Heart right ventricle (tissue), 16 donors: ENCODE measurements around the gene SPRED3. TPM values are rescaled to one million over a fixed set of nuclear protein-coding genes. Genes with fewer than 3 reads are reported as not detected.

Source experiments
- ATAC-seq, 8 donors: fragments of 200-7000 bp; cut with Tn5 transposase; one replicate each; pipeline ENCODE4 v1.9.1; 2020; ENCODE audit warnings: mild to moderate bottlenecking in 8 of 8, moderate library complexity in 8 of 8, moderate number of reproducible peaks in 1 of 8
- DNase-seq, 2 donors: peaks; one replicate each; pipeline ENCODE4 v3.0.0-alpha.2; 2020
- H3K27ac ChIP-seq, 10 donors: fragments of 200-600 bp; sonication (generic) in 2 of 10; one replicate each; pipeline versions ENCODE4 v1.5.0 to v1.8.0; 2020 to 2022; ENCODE audit warnings: mild to moderate bottlenecking in 3 of 10
- H3K27me3 ChIP-seq, 7 donors: fragments of 200-600 bp; one replicate each; pipeline ENCODE4 v1.8.0; 2021 to 2022; ENCODE audit warnings: mild to moderate bottlenecking in 2 of 7
- H3K36me3 ChIP-seq, 9 donors: fragments of 200-600 bp; sonication (generic) in 1 of 9; one replicate each; pipeline versions ENCODE4 v1.5.0 to v1.8.0; 2020 to 2022; ENCODE audit warnings: mild to moderate bottlenecking in 2 of 9
- H3K4me1 ChIP-seq, 9 donors: fragments of 200-600 bp; sonication (generic) in 1 of 9; one replicate each; pipeline versions ENCODE4 v1.5.0 to v1.8.0; 2020 to 2022; ENCODE audit warnings: mild to moderate bottlenecking in 4 of 9
- H3K4me3 ChIP-seq, 10 donors: fragments of 200-600 bp; sonication (generic) in 2 of 10; one replicate each; pipeline versions ENCODE4 v1.5.0 to v1.8.0; 2020 to 2022; ENCODE audit warnings: mild to moderate bottlenecking in 7 of 10, moderate library complexity in 2 of 10
- H3K9me3 ChIP-seq, 11 donors: fragments of 200-600 bp in 10 of 11; sonication (generic) in 2 of 11; one replicate each; pipeline versions ENCODE4 v1.5.0 to v1.8.0; 2013 to 2022; ENCODE audit warnings: mild to moderate bottlenecking in 2 of 11, control low read depth in 1 of 11, moderate library complexity in 1 of 11
- WGBS, 2 donors: extraction: QIAGEN DNeasy Blood & Tissue Kit; methylation state at CpG; one replicate each; pipeline ENCODE4 v1.1.7; 2013; ENCODE audit warnings: inconsistent platforms in 1 of 2; 5-methylcytosine and 5-hydroxymethylcytosine counted together
- intact Hi-C, 10 donors: fragments of 100-400 bp; cut with DNase I; formaldehyde crosslinking; loops; one replicate each; pipeline versions ENCODE4 v1.11.1 to v1.14.2; 2022
- polyA plus RNA-seq, 2 donors: library from polyadenylated mRNA; stranded (reverse); fragments of 200-250 nt; gene quantifications; one replicate each; pipeline ENCODE4 v1.2.3, GENCODE V29; 2013
- total RNA-seq, 10 donors: library from RNA; stranded (reverse); fragmentation: NEBNext Ultra II Directional in 3 of 10; extraction: Animal tissue kit (Norgen Biotek cat#: 25700) in 3 of 10; gene quantifications; one replicate each; pipeline versions ENCODE4 v1.2.1 to v1.2.4, GENCODE V29; 2021 to 2023
- TF ChIP-seq, protein P1 (sequence below), 9 donors: fragments of 200-600 bp; sonication (generic) in 2 of 9; IDR thresholded peaks; one replicate each; pipeline versions ENCODE4 v1.5.0 to v1.8.0; 2021 to 2022; ENCODE audit warnings: antibody characterized with exemption in 9 of 9, mild to moderate bottlenecking in 5 of 9, moderate library complexity in 1 of 9
- donor health status: Arrhythmogenic right ventricular cardiomyopathy.
- donor health status: ischemic (EF 13 %, LVEDD 7.1; RV severe dilation, severe dysfunction).
- donor health status: healthy with polysubstance abuse.
- donor health status: DM: no; HTN: yes; CAD: no.
- donor health status: DM: no; HTN: no; CAD: no.
- donor health status: ischemic (EF 25% LVEDD 6.9; RV normal size, moderate dysfunction).
- donor health status: ischemic (EF 25% LVEDD 5.7; RV mildly dilated, moderate dysfunction).
- donor health status: healthy.
- donor health status: DM: yes; HTN: yes; CAD: no.
- donor health status: Ischemic cardiomyopathy.
- donor health status: ischemic (EF 35%, LVEDD 5.7; RV mildly dilated, moderate dysfunction).
- donor health status: nonischemic (EF 11% LVEDD 7.7; RV severe dilation, severe dysfunction).
- donor health status: DM: yes; HTN: yes; CAD: no.
- donor health status: PGD.
- donor health status: ischemic (EF 29% LVEDD 5.4; RV normal size, mild dysfunction).
- donor health status: nonischemic (EF 23%, LVEDD 6.1; RV moderate dilation, normal function).

Gene SPRED3
- total and polyA plus RNA-seq, 12 donors, result 0.17 to 1.7 (median 0.54) TPM

DNA sequence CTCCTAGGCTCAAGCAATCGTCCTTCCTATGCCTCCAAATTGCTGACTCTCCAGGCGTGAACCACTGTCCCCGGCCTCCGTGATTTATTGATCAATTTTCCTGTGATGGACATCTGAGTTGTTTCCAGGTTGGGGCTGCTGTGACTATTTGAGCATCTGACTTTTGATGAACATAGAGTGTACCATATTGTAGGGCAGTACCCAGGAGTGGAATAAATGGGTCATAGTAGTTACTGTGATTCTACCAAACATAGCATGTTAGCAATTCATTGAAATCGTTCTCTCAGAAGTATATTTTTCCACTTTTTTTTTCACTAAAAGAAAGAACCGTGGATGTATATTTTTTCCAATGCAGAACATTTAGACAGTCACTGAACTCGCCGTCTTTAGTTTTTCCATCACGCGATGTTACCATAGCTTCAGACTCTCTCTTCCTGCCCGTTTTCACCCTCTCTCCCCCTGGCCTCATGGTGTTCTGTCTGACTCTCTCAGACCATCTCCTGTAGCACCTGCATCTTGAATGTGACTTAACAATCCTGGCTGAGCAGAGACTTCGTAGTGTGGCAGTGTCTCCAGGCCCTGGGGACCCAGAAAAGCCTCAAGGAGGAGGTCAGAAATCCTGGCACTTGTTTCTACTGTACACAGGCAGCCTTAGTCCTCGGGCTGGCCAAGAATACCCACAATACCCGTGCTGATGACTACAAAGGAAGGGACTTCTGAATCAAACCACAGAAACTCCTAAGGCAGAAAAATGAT, 40.7 kb downstream of the SPRED3 start:
- 61 to 65% methylated on average over 14 of the region's 14 CpGs for WGBS, 2 donors
- peaks cover 6 to 57% (median 26%) of the 10 kb centered on the region in 7 donors for H3K27me3 ChIP-seq
- no peak for DNase-seq
- ATAC-seq, result no peak
- intact Hi-C loops, result no loop called here
- H3K4me3 ChIP-seq, result no peak overlapping the region
- TF ChIP-seq, protein P1, sequence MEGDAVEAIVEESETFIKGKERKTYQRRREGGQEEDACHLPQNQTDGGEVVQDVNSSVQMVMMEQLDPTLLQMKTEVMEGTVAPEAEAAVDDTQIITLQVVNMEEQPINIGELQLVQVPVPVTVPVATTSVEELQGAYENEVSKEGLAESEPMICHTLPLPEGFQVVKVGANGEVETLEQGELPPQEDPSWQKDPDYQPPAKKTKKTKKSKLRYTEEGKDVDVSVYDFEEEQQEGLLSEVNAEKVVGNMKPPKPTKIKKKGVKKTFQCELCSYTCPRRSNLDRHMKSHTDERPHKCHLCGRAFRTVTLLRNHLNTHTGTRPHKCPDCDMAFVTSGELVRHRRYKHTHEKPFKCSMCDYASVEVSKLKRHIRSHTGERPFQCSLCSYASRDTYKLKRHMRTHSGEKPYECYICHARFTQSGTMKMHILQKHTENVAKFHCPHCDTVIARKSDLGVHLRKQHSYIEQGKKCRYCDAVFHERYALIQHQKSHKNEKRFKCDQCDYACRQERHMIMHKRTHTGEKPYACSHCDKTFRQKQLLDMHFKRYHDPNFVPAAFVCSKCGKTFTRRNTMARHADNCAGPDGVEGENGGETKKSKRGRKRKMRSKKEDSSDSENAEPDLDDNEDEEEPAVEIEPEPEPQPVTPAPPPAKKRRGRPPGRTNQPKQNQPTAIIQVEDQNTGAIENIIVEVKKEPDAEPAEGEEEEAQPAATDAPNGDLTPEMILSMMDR (IDR thresholded peaks at IDR 0.05), result no peak
- no peak overlapping the region for H3K27ac ChIP-seq
- peaks cover 0 to 20% (median 0%) of the 10 kb centered on the region in 9 donors for H3K4me1 ChIP-seq
- no peaks in the 10 kb centered on the region for H3K36me3 ChIP-seq
- no peaks in the 10 kb centered on the region for H3K9me3 ChIP-seq

DNA sequence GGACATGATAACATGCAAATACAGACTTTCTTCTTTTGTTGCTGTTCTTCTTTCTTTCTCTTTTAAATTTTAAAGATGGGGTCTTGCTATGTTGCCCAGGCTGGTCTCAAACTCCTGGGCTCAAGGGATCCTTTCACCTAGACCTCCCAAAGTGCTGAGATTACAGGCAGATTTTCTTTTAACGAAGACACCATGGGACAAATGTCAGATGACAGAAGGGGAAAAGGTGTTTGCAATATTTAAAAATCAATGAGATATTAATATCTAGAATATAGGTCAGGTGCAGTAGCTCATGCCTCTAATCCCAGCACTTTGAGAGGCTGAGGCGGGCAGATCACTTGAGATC, 41.3 kb downstream of the SPRED3 start:
- H3K4me3 ChIP-seq, result no peak overlapping the region
- H3K9me3 ChIP-seq, result no peaks in the 10 kb centered on the region
- H3K36me3 ChIP-seq, result no peaks in the 10 kb centered on the region
- intact Hi-C loops, result no loop called here
- no peak overlapping the region for H3K27ac ChIP-seq
- H3K4me1 ChIP-seq, result peaks cover 0 to 20% (median 0%) of the 10 kb centered on the region in 9 donors
- DNase-seq (no peak), ATAC-seq (no peak)
- H3K27me3 ChIP-seq, result peaks cover 6 to 58% (median 31%) of the 10 kb centered on the region in 7 donors
- WGBS, 2 donors, result 76 to 89% methylated on average over 2 of the region's 2 CpGs
- TF ChIP-seq, protein P1 (IDR thresholded peaks at IDR 0.05), result no peak

DNA sequence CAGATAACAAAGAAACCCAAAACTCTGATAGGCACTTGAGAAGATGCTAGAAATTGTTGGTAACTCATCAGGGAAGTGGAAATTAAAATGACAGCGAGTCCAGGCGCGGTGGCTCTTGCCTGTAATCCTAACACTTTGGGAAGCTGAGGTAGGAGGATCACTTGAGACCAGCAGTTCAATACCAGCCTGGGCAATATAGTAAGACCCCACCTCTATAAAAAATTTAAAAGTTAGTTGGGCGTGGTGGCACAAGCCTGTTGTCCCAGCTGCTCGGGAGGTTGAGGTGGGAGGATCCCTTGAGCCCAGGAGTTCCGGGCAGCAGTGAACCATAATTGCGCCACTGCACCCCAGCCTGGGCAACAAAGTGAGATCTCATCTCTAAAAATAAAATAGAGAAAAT, 42.4 kb downstream of the SPRED3 start:
- ATAC-seq (no peak), DNase-seq (no peak)
- intact Hi-C loops, result no loop called here
- 85 to 89% methylated on average over 7 of the region's 7 CpGs for WGBS, 2 donors
- H3K4me3 ChIP-seq, result no peak overlapping the region
- H3K4me1 ChIP-seq, result peaks cover 0 to 14% (median 0%) of the 10 kb centered on the region in 9 donors
- no peaks in the 10 kb centered on the region for H3K9me3 ChIP-seq
- H3K27ac ChIP-seq, result no peak overlapping the region
- no peaks in the 10 kb centered on the region for H3K36me3 ChIP-seq
- TF ChIP-seq, protein P1 (IDR thresholded peaks at IDR 0.05), result no peak
- peaks cover 6 to 56% (median 37%) of the 10 kb centered on the region in 7 donors for H3K27me3 ChIP-seq

DNA sequence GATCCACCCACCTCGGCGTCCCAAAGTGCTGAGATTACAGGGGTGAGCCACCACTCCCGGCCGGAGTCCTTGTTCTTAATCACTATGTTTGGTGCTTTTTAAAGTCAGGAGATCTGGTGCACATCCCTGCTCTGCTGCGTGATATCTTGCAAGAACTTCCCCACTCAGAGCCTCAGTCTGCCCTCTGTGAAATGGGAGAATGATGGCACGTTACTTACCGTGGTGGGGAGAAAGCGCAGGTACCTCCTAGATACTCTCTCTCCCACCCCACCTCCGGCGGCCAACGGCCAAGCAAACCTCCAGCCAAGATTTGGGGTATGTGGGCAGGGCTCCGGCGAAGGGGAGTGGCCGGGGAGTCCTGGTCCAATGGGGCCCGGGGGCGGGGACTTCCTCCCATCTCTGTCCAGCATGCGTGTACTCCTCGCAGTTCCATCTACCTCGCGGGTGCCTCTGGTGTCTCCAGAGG, 44.8 kb downstream of the SPRED3 start, which contains the start of gene RYR1:
Gene RYR1 (plus strand): TSS at position 424 of the 466 bp plus-strand sequence. CDS start 139 bp downstream, outside the sequence.
- no peak within 1 kb of the TSS for H3K27ac ChIP-seq
- H3K4me1 ChIP-seq, result peaks cover 0 to 12% (median 0%) of the 10 kb centered on the region in 9 donors
- H3K9me3 ChIP-seq, result no peaks in the 10 kb centered on the region
- intact Hi-C loops, result no loop called here
- H3K27me3 ChIP-seq, result peaks cover 6 to 65% (median 42%) of the 10 kb centered on the region in 7 donors
- DNase-seq (peak; percentile 27 to 63), ATAC-seq (peak in 7 of 8 donors; percentile 49 to 90 (median 78))
- TF ChIP-seq, protein P1 (IDR thresholded peaks at IDR 0.05), result no peak
- H3K36me3 ChIP-seq, result no peaks in the 10 kb centered on the region
- peak within 1 kb of the TSS in 2 of 10 donors; percentile 12 to 18 for H3K4me3 ChIP-seq
- WGBS, 2 donors, result 14 to 15% methylated on average over 20 of the region's 20 CpGs
